ENCODE results near the gene STATH. TPM values are rescaled to one million over a fixed set of nuclear protein-coding genes. Genes with fewer than 3 reads are reported as not detected.

The STATH gene
- total and polyA plus RNA-seq, 2 of the 8 experiments (the other 6 are each of a cell fraction or from before 2014, with no cell fraction given) = not detected

GRCh38 chr4:70023218-70023617 is 27.5 kb downstream of the STATH start:
- Histone ChIP-seq H3K4me3 (ENCODE audit: extremely low read depth in 1 of 4, insufficient read depth in 2 of 4, low read depth in 3 of 4, low read length in 4 of 4) (no peak overlapping the region), H2AK5ac (ENCODE audit: low read depth, low read length) (no peak overlapping the region), H2AFZ (ENCODE audit: low read length) (no peak overlapping the region), H3K56ac (replicated peaks; ENCODE audit: insufficient read length, low read depth, low read length) (no peak overlapping the region), H3K9ac (replicated peaks in 1 of 4; ENCODE audit: extremely low read depth in 1 of 4, low read depth in 3 of 4, low read length in 3 of 4) (no peak overlapping the region), H3K4me2 (ENCODE audit: insufficient read depth in 1 of 2, low read depth in 2 of 2, low read length in 2 of 2) (no peak overlapping the region), H3K18ac (ENCODE audit: extremely low read depth, low read length) (no peak overlapping the region), H3K9me3 (ENCODE audit: insufficient read depth in 2 of 2, low read depth in 1 of 2, low read length in 1 of 2) (no peaks in the 10 kb centered on the region), H3K79me1 (ENCODE audit: low read depth, low read length) (no peaks in the 10 kb centered on the region), H3K4me1 (replicated peaks in 1 of 4; ENCODE audit: control insufficient read depth in 3 of 4, insufficient read depth in 4 of 4, low read length in 3 of 4) (no peaks in the 10 kb centered on the region), H2BK120ac (replicated peaks; ENCODE audit: low read depth, low read length) (no peak overlapping the region), H2BK12ac (ENCODE audit: low read depth, low read length) (no peak overlapping the region), H4K5ac (ENCODE audit: insufficient read length, low read depth, low read length) (no peak overlapping the region), H2BK15ac (ENCODE audit: low read length) (no peak overlapping the region), H4K91ac (replicated peaks; ENCODE audit: insufficient read length, low read length) (no peak overlapping the region), H2BK5ac (ENCODE audit: low read depth, low read length) (no peak overlapping the region), H3K27me3 (replicated peaks in 1 of 4; ENCODE audit: control insufficient read depth in 3 of 4, extremely low read depth in 1 of 4, insufficient read depth in 3 of 4, low read length in 3 of 4) (no peaks in the 10 kb centered on the region), H3K27ac (ENCODE audit: low read depth, low read length) (no peak overlapping the region), H2BK20ac (ENCODE audit: low read length) (no peak overlapping the region), H4K8ac (ENCODE audit: extremely low read depth, insufficient read depth, low read length) (no peak overlapping the region), H4K20me1 (replicated peaks in 1 of 2; ENCODE audit: control insufficient read depth in 1 of 2, insufficient read depth in 2 of 2, low read length in 2 of 2) (no peaks in the 10 kb centered on the region), H3K14ac (ENCODE audit: insufficient read length) (no peak overlapping the region), H3K4ac (replicated peaks; ENCODE audit: insufficient read length, low read depth, low read length) (no peak overlapping the region), H3K36me3 (ENCODE audit: control insufficient read depth in 2 of 4, insufficient read depth in 4 of 4, low read length in 3 of 4) (no peaks in the 10 kb centered on the region), H3K79me2 (ENCODE audit: control insufficient read depth in 1 of 2, insufficient read depth in 2 of 2, low read length in 2 of 2) (no peaks in the 10 kb centered on the region), H3K23ac (ENCODE audit: insufficient read length) (no peak overlapping the region), H3K23me2 (ENCODE audit: low read depth, low read length) (no peaks in the 10 kb centered on the region)
- FAIRE-seq = no peak
- DNase-seq (ENCODE audit: low read depth in 1 of 2, low spot score in 2 of 2) = no peak
- 92% methylated on average over 2 of the region's 2 CpGs; no CpG with 5 or more reads in 1 of the 2 experiments for WGBS, 2 experiments (ENCODE audit: extremely low coverage in 1 of 2, insufficient coverage in 1 of 2, insufficient read length in 1 of 2, insufficient replicate concordance in 2 of 2, low coverage in 1 of 2, low lambda C conversion rate in 2 of 2, missing lambda C conversion rate in 1 of 2)
- ChIA-PET CTCF (ENCODE audit: partially characterized antibody) (no interaction called here), POLR2A (ENCODE audit: partially characterized antibody) (no interaction called here)
- no peak for TF ChIP-seq BRCA1 (IDR thresholded peaks at IDR 0.05; ENCODE audit: low read depth, low read length)
